GM21390 (cell line): ENCODE results near the gene ACTN1.
A peak's percentile ranks its signal among the peaks of the same experiment; 100 is the strongest.

Source experiments
- ATAC-seq: cut with Tn5 transposase; IDR thresholded peaks from one replicate; pipeline ENCODE4 v1.9.1; 2021; ENCODE audit not compliant: unreplicated experiment

Gene ACTN1

GRCh38 chr14:68840454-68840853, 138.6 kb downstream of the ACTN1 start:
- ATAC-seq, result peak; percentile 60

DNA sequence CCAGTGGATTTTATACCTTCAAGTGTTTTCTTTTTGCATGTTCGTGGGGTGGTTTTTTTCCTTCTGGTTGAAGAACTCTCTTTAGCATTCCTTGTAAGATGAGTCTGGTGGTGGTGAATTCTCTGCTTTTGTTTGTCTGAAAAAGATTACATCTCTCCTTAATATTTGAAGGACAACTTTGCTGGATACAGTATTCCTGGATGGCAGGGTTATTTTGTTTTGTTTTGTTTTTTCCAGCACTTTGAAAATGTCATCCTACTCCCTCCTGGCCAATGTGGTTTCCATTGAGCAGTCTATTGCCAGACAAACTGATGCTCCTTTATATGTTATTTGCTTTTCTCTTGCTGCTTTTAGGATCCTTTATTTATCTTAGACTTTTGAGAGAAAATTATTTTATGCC, 143.0 kb downstream of the ACTN1 start:
- ATAC-seq, result no peak

DNA sequence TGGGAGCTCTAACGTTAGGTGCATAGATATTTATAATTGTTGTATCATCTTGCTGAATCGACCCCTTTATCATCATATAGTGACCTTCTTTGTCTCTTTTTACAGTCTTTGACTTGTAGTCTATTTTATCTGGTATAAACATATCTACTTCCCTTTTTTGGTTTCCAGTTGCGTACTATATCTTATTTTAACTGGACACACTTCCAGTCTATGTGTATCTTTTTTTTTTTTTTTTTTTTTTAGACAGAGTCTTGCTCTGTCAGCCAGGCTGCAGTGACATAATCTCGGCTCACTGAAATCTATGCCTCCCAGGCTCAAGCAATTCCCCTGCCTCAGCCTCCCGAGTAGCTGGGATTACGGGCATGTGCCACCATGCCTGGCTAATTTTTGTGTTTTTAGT, 144.3 kb downstream of the ACTN1 start:
- ATAC-seq, result no peak

DNA sequence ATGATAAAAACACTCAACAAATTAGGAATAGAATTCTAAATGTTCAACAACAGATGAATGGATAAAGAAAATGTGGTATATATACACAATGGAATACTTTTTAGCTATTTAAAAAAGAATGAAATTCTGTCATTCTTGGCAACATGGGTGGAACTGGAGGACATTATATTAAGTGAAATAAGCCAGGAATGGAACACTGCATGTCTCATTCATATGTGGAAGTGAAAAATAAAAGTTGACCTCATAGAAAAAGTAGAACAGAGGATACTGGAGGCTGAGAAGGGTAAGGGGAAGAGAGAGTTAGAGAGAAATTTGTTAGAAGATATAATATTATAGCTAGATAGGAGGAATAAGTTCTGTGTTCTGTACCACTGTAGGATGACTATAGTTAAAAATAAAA, 150.4 kb downstream of the ACTN1 start:
- no peak for ATAC-seq

DNA sequence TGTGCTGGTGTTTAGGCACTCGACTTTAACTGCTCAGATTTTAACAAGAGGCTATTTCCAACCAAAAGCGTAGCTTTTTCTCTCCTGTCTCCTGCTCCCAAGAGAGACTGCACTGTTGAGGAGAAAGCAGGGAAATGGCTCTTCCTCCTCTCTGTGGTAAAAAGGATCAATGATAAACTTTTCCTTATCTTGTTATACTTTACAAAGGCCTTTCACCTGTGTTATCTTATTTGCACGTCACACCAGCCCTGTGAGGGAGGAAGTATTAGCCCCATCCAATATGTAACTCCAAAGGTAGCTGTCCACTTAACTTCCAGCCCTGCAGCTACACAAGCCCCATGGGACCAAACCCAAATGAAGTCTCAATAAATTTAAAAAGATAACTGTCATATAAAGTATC, 153.4 kb downstream of the ACTN1 start:
- no peak for ATAC-seq

DNA sequence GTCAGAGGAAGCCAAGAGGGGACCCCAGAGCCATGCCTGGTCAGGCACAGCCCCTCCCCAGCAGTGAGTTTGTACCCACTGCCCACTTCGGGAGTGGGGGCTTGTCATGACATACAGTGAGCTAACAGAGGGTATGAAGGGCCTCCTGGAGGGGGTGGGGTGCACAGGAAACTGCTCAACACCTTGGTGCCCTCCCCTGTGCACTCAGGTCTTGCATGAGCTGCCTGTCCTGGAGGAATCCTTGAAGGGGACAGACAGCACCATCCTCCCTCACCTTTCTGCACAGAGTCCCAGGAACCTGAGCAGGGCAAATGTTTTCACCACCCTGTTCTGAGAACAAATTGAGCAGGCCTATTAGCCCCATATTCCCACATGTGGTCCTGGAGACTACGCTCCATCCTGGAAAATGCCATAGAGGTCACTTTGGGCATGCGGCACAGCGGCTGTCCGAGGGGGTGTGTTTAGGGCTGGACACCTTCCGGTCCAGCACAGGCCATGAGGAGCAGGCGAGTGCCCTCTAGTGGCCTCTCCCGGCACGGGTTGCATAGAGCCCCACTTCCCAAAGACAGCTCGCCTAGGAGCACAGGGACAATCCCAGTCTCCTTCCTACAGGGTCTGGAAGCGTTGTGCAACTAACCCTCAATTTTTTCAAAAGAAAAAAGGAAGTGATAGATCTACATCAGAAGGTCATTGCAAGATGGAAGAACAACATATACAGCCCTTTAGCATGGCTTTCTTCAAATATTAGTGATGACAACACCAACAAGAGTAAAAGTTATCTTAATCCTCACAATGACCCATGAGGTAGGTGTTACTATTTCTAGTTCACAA, 154.4 kb downstream of the ACTN1 start:
- ATAC-seq, result no peak

DNA sequence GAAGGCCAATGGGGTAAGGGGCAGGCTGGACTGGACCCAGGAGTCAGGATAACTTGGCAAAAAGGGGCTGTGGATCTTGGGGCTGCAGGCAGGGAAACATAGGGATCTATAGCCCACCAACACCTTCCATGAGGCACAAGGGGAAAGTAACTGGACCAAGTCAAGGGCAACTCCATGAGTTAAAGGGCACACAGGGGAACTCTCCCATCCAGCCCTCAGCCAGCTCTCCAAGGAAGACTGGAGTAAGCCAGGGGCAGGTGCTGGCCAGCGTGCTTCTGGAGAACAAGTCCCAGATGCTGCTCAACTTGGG, 154.9 kb downstream of the ACTN1 start:
- no peak for ATAC-seq
